ENCODE results near the gene KRT16.

DNA sequence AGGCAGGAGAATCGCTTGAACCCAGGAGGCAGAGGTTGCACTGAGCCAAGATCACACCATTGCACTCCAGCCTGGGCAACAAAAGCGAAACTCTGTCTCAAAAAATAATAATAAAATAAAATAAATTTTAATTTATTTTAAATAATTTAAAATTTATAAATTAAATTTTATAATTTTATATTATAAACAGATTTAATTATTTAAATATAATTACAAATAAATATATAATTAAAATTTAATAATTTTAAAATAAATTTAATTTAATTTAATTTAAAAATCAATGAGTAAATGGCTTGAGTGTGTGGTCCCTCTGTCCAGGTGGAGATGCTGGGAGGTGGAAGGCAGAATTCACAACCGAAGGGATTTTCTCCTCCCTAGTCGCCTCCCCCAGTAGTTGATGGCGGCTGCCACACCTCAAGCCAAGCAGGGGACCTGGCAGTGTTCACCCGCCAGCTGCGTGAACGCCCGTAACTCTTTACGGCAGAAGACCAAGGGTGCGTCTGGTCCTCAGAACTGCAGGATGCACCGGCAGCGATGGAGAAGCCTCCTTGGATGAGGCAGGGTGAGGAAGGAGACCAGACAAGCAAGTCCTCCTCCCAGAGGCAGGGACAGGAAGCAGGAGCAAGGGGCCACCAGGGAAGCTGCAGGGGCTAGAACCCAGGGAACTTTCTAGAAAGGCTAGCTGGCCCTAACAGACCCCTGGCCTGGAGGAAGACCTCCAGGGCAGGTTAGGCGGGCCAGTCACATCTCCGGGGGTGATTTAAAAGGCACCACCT, 34.7 kb upstream of the KRT16 start:
- no peak for TF ChIP-seq ZBED1 (IDR thresholded peaks at IDR 0.05; ENCODE audit: borderline replicate concordance)
- TF ChIP-seq CTCF (IDR thresholded peaks at IDR 0.05 in 2 of 3, conservative IDR thresholded peaks at IDR 0.05 in 1 of 3; ENCODE audit: control insufficient read depth in 2 of 3, extremely low read depth in 1 of 3, insufficient read depth in 1 of 3, low read depth in 3 of 3, low read length in 3 of 3): no peak
- TF ChIP-seq MYC (IDR thresholded peaks at IDR 0.05; ENCODE audit: insufficient read depth, insufficient read length, insufficient replicate concordance, low read length, severe bottlenecking): no peak
- TF ChIP-seq, protein P1, sequence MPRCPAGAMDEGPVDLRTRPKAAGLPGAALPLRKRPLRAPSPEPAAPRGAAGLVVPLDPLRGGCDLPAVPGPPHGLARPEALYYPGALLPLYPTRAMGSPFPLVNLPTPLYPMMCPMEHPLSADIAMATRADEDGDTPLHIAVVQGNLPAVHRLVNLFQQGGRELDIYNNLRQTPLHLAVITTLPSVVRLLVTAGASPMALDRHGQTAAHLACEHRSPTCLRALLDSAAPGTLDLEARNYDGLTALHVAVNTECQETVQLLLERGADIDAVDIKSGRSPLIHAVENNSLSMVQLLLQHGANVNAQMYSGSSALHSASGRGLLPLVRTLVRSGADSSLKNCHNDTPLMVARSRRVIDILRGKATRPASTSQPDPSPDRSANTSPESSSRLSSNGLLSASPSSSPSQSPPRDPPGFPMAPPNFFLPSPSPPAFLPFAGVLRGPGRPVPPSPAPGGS (IDR thresholded peaks at IDR 0.05; ENCODE audit: borderline replicate concordance, insufficient read depth, low read depth, low read length, poor library complexity, severe bottlenecking): no peak
- no peak for TF ChIP-seq POLR2A (IDR thresholded peaks at IDR 0.05; ENCODE audit: low read depth, low read length)
- no peak for TF ChIP-seq ZNF207 (IDR thresholded peaks at IDR 0.05; ENCODE audit: borderline replicate concordance)
- TF ChIP-seq, protein P2, sequence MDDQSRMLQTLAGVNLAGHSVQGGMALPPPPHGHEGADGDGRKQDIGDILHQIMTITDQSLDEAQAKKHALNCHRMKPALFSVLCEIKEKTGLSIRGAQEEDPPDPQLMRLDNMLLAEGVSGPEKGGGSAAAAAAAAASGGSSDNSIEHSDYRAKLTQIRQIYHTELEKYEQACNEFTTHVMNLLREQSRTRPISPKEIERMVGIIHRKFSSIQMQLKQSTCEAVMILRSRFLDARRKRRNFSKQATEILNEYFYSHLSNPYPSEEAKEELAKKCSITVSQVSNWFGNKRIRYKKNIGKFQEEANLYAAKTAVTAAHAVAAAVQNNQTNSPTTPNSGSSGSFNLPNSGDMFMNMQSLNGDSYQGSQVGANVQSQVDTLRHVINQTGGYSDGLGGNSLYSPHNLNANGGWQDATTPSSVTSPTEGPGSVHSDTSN (IDR thresholded peaks at IDR 0.05; ENCODE audit: insufficient replicate concordance, low read depth, low read length): no peak
- no peak for TF ChIP-seq HDGF (IDR thresholded peaks at IDR 0.05)
- TF ChIP-seq FOS (IDR thresholded peaks at IDR 0.05; ENCODE audit: borderline replicate concordance, extremely low read depth, insufficient read length): no peak
- TF ChIP-seq HCFC1 (IDR thresholded peaks at IDR 0.05; ENCODE audit: low read length): no peak
- TF ChIP-seq RAD21 (IDR thresholded peaks at IDR 0.05; ENCODE audit: insufficient read depth, low read depth, low read length): no peak
- TF ChIP-seq BCL11A (IDR thresholded peaks at IDR 0.05; ENCODE audit: low read depth, low read length): no peak
